NCI-H524 (cell line): ENCODE measurements around the gene LRRC25.
"Not testable (repeated sequence)": the region's sequence is repeated elsewhere in the genome, so short reads cannot be mapped to it uniquely, and the experiment has no call there.

Source experiments
- DNase-seq, 2 experiments: peaks; one replicate each; lab custom pipeline; 2025; lab: John Stamatoyannopoulos, UW

LRRC25 gene

DNA sequence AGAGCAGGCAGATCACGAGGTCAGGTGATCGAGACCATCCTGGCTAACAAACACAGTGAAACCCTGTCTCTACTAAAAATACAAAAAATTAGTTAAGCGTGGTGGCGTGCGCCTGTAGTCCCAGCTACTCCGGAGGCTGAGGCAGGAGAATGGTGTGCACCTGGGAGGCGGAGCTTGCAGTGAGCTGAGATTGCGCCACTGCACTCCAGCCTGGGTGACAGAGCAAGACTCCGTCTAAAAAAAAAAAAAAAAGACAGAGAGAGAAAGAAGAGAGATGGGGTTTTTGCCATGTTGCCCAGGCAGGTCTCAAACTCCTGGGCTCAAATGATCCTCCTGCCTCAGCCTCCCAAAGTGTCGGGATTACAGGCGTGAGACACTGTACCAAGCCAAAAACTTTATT, 8.3 kb upstream of the LRRC25 start:
- DNase-seq = not testable (repeated sequence)

- DNase-seq = not testable (repeated sequence)
These were observed 5.2 kb upstream of the LRRC25 start for GRCh38 chr19:18402455-18403248.

DNA sequence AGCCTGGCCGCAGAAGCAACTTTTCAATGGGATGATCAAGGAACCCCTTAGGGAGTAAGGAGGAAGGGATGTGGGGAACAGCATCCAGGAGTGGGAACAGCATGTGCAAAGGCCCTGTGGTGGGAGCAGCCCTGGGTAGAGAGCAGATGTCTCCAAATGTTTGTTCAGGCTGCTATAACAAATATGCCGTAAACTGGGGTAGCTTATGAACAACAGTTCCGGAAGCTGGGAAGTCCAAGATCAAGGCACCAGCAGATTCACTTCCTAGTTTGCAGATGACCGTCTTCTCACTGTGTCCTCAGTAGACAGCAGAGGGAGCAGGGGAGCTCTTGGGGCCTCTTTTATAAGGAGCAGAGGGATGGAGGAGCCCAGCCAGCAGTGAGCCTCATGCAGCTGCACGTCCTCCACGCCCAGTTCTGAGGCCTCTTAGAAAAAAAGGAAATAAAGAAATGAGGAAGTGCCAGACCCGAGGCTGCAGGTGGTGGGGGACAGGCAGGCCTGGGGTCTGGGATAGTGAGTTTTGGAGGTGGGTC, 4.2 kb upstream of the LRRC25 start:
- peak; percentile 22 to 65 for DNase-seq

DNA sequence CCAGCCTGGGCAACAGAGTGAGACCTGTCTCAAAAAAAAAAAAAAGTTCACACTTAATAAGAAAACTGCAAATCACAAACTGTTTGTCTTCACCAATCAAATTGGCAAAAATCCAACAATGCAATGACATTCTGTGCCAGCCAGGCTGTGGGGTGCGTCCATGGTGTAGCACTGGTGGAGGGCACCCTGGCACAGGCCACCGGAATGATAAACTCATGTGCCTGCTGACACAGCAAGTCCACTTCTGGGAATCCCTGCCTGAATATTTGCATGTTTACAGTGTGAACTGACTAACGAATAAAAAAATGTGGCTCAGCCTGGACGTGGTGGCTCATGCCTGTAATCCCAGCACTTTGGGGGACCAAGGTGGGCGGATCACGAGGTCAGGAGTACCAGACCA, 1.6 kb upstream of the LRRC25 start:
- no peak for DNase-seq

DNA sequence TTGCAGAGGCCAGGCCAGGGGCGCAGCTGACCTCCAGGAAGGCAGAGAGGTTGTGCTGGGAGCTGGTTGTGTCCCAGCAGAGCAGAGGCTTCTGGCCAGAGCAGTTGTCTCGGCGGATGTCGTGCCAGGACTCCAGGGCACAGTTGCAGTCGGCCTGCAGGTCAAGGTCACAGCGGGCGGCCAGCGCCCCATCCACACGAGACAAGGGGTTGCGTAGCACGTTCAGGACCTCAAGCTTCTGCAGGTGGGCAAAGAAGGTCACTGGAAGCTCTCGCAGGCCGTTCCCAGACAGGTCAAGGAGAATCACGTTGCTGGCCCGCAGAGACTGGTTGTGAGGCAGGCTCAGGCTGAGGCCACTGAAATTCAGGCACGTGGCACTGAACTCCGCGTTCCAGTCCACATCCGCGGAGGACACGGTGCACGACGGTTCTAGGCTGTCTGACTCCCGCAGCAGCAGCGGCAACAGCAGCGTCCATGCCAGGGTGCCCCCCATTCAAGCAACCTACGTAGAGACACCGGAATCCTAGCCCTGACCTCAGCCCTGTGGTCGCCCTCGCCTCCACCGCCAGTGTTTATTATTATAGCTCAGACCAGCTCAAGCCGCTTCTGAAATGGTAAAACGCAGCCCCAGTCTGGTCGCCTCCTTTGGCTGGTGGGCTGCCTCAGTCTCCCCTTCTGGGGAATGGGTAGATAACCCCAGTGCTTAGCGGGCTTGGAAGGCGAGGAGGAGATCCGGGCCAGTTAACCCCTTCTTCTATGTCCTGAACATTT, 766 bp downstream of the LRRC25 start:
- no peak for DNase-seq

GRCh38 chr19:18393836-18394235, 3.6 kb downstream of the LRRC25 start:
- no peak for DNase-seq

DNA sequence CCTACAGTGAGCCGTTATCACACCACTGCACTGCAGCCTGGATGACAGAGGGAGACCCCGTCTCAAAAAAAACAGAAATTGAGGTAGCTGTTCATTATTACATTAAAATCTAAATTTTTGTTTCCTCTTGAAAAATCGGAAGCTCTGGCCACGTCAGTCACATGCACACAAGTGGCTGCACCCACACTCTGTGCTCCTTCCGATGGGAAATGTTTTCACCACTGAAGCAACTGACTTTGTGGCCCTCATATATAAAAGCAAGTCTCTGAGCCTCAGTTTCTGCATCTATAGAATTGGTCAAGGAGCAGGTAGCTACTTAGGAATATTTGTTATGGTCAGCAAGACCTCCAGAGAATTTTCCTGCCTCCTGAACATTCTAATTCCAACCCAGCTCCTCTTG, 4.5 kb downstream of the LRRC25 start:
- DNase-seq = no peak

- no peak for DNase-seq
These were observed 5.0 kb downstream of the LRRC25 start for GRCh38 chr19:18392417-18392816.

- DNase-seq = no peak
These were observed 5.8 kb downstream of the LRRC25 start for GRCh38 chr19:18391509-18392075.

GRCh38 chr19:18390065-18390907, 7.1 kb downstream of the LRRC25 start:
- DNase-seq = peak; percentile 65 to 86

- DNase-seq = no peak
These were observed 7.7 kb downstream of the LRRC25 start for GRCh38 chr19:18389726-18390064.

DNA sequence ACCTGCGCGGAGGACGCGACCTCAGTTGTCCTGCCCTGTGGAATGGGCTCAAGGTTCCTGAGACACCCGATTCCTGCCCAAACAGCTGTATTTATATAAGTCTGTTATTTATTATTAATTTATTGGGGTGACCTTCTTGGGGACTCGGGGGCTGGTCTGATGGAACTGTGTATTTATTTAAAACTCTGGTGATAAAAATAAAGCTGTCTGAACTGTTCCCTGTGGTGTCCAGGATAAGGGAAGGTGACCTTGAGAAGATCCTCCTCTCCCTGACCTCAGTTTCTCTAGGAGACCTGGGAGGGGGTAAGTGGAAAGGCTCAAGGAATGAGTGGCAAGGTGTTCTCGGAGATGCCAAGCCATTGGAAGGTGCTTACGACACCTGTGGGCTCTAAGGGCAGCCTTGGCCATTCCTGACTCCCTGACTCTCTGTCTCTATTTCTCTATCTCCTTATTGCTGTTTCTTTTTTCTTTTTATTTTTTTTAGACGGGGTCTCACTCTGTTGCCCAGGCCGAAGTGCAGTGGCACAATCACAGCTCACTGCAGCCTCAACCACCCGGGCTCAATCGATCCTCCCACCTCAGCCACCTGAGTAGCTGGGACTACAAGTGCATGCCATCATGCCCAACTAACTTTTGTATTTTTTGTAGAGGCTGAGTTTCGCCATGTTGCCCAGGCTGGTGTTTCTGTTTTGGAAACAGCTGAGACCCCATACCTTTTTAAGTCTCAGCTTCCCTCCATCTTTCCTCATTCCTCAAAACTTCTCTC, 8.3 kb downstream of the LRRC25 start:
- no peak for DNase-seq

- peak; percentile 92 to 96 for DNase-seq
These were observed 9.1 kb downstream of the LRRC25 start for GRCh38 chr19:18388100-18388959.

DNA sequence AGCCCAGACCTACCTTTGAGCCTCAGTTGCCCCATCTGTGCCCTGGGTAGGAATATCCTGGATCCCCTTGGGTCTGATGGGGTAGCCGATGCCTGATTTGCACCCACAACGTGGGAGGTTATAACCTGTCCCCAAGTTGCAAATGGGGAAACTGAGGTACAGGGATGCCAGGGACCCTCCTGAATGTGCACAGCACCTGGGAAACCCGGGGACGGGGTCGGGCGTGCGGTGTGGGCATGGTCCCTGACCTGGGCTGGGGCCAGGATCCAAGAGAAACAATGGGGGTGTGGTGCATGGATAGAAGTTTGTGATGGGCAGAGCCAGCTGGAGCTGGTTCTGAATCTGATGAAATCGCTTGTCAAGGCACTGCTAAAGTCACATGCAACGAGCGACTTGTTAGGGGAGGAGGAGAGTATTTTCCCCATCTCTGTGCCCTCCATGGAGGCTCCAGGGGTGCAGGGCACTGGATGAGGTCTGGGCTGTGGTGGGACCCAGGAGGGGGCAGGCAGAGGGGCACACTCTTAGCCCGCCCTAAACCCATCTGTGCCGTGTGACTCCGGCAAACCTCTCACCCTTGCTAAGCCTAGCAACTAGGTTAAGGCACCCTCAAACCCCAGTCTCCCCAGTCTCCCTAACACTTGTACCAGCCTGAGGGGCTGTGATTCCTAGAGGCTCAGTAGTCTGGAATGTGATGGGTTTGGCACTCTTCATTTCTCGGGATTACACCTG, 10.7 kb downstream of the LRRC25 start:
- no peak for DNase-seq

GRCh38 chr19:18385675-18386542, 11.5 kb downstream of the LRRC25 start, which contains the start of gene GDF15:
GDF15 (plus strand) TSS chr19:18386158; CDS start chr19:18386190, 32 bp downstream.
- DNase-seq = peak in 1 of 2 experiments; percentile 41

DNA sequence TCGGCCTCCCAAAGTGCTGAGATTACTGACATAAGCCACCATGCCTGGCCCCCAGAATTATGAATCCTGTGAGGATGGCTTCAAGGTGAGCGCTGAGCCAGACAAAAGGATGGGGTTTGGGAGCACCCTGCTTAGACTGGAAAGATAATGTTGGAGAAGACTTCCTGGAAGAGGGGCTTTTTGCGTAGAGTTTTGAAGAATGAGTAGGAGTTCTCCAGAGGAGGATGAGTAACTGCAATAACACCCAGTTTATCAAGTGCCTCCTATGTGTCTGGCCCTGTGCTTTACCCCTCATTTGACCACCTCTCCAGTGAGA, 12.1 kb downstream of the LRRC25 start:
- no peak for DNase-seq

GRCh38 chr19:18384775-18385174, 12.6 kb downstream of the LRRC25 start:
- no peak for DNase-seq

- DNase-seq = not testable (repeated sequence)
These were observed 13.8 kb downstream of the LRRC25 start for GRCh38 chr19:18383622-18384021.

DNA sequence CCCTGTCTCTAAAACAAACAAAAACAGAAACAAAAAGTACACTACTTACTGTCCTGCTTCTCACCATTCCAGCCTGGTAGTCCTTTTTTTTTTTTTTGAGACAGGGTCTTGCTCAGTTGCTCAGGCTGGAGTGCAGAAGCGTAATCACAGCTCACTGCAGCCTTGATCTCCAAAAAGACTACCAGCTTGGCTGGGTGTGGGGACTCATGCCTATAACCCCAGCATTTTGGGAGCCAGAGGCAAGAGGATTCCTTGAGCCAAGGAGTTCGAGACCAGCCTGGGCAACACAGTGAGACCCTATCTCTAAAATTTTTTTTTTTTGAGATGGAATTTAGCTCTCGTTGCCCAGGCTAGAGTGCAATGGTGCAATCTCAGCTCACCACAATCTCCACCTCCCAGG, 16.6 kb downstream of the LRRC25 start:
- DNase-seq = no peak
